A673 (cell line): ENCODE data around the gene GAS2. TPM values are rescaled to one million over a fixed set of nuclear protein-coding genes. Genes with fewer than 3 reads are reported as not detected.

Experiments
- BruUV-seq: library from RNA; stranded (reverse); fragments of 400-500 nt; replicated peaks from 2 replicates; lab custom pipeline; 2021; lab: Mats Ljungman, UMichigan
- CTCF ChIA-PET: fragments of 300-600 bp; sonication (Branson Sonifier 250); formaldehyde crosslinking; loops from one replicate; lab custom pipeline; 2022; ENCODE audit warnings: antibody characterized with exemption; lab: Charles Lee
- POLR2A ChIA-PET: fragments of 300-600 bp; sonication (Branson Sonifier 250); formaldehyde crosslinking; loops from one replicate; lab custom pipeline; 2022; ENCODE audit warnings: antibody characterized with exemption; ENCODE audit not compliant: low non-redundant PET; lab: Charles Lee
- DNase-seq: peaks from one replicate; pipeline ENCODE4 v3.0.0-alpha.2; 2015; ENCODE audit warnings: low spot score
- H3K27ac ChIP-seq: fragments of 200-600 bp; sonication (generic); 2 replicates; pipeline ENCODE4 v1.5.1; 2016; ENCODE audit warnings: mixed run types, low read depth, mild to moderate bottlenecking, mixed read lengths, antibody characterized with exemption, low read length; ENCODE audit not compliant: poor library complexity, severe bottlenecking
- H3K27me3 ChIP-seq: fragments of 200-600 bp; sonication (generic); replicated peaks from 2 replicates; pipeline ENCODE4 v1.6.1; 2017; ENCODE audit warnings: mixed run types, low read depth, mild to moderate bottlenecking, mixed read lengths, antibody characterized with exemption, low read length; ENCODE audit not compliant: insufficient read depth, poor library complexity
- H3K36me3 ChIP-seq: fragments of 200-600 bp; sonication (generic); 2 replicates; pipeline ENCODE4 v1.6.1; 2016; ENCODE audit warnings: mixed run types, mild to moderate bottlenecking, mixed read lengths, antibody characterized with exemption, low read length; ENCODE audit not compliant: insufficient read depth, poor library complexity, severe bottlenecking
- H3K4me1 ChIP-seq: fragments of 200-600 bp; sonication (generic); 2 replicates; pipeline ENCODE4 v1.6.1; 2017; ENCODE audit warnings: mixed run types, mild to moderate bottlenecking, mixed read lengths, antibody characterized with exemption, low read length; ENCODE audit not compliant: insufficient read depth, poor library complexity, severe bottlenecking
- H3K4me3 ChIP-seq: fragments of 200-600 bp; sonication (generic); 2 replicates; pipeline ENCODE4 v1.5.1; 2016; ENCODE audit warnings: low read depth, mixed run types, mild to moderate bottlenecking, mixed read lengths, low read length; ENCODE audit not compliant: poor library complexity, severe bottlenecking
- H3K9me3 ChIP-seq: fragments of 200-600 bp; sonication (generic); 2 replicates; pipeline ENCODE4 v1.6.1; 2016; ENCODE audit warnings: mixed run types, low read depth, mild to moderate bottlenecking, mixed read lengths, antibody characterized with exemption, low read length; ENCODE audit not compliant: poor library complexity, severe bottlenecking
- EZH2 ChIP-seq: fragments of 200-600 bp; sonication (generic); IDR thresholded peaks from 2 replicates; pipeline ENCODE4 v1.6.1; 2017; ENCODE audit warnings: borderline replicate concordance, low read depth, mild to moderate bottlenecking, mixed read lengths, antibody characterized with exemption, low read length; ENCODE audit not compliant: poor library complexity, severe bottlenecking
- intact Hi-C: fragments of 100-400 bp; cut with micrococcal nuclease; formaldehyde crosslinking; loops from one replicate; pipeline ENCODE4 v1.10.0; 2022; ENCODE audit not compliant: unreplicated experiment
- total RNA-seq: library from RNA; stranded (reverse); gene quantifications from 2 replicates; pipeline ENCODE4 v1.2.3, GENCODE V29; 2021
- TF ChIP-seq, protein P1 (sequence below): fragments of 300-800, 200-600 bp; sonication (generic); conservative IDR thresholded peaks from 2 replicates; pipeline ENCODE4 v1.5.1; 2017; ENCODE audit warnings: low read depth, mild to moderate bottlenecking, antibody characterized with exemption, low read length, moderate library complexity, mixed read lengths

The GAS2 gene
- total RNA-seq, 1 experiment from 2014 or later: 1.8 TPM

GRCh38 chr11:22860241-22860640 lies 193.8 kb downstream of the GAS2 start, which contains the start of gene CCDC179:
CCDC179 (minus strand) TSS chr11:22860474; CDS start chr11:22860421, 53 bp downstream.
- POLR2A ChIA-PET: no interaction called here
- BruUV-seq: no TSS peak
- H3K27me3 ChIP-seq: no peaks in the 10 kb centered on the region
- TF ChIP-seq, protein P1, sequence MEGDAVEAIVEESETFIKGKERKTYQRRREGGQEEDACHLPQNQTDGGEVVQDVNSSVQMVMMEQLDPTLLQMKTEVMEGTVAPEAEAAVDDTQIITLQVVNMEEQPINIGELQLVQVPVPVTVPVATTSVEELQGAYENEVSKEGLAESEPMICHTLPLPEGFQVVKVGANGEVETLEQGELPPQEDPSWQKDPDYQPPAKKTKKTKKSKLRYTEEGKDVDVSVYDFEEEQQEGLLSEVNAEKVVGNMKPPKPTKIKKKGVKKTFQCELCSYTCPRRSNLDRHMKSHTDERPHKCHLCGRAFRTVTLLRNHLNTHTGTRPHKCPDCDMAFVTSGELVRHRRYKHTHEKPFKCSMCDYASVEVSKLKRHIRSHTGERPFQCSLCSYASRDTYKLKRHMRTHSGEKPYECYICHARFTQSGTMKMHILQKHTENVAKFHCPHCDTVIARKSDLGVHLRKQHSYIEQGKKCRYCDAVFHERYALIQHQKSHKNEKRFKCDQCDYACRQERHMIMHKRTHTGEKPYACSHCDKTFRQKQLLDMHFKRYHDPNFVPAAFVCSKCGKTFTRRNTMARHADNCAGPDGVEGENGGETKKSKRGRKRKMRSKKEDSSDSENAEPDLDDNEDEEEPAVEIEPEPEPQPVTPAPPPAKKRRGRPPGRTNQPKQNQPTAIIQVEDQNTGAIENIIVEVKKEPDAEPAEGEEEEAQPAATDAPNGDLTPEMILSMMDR: no peak
- no peak for TF ChIP-seq EZH2
- CTCF ChIA-PET: no interaction called here
- H3K9me3 ChIP-seq: no peaks in the 10 kb centered on the region
- H3K36me3 ChIP-seq: no peaks in the 10 kb centered on the region
- H3K4me3 ChIP-seq: no peak within 1 kb of the TSS
- H3K27ac ChIP-seq: no peak within 1 kb of the TSS
- intact Hi-C loops: no loop called here
- no peak for DNase-seq
- H3K4me1 ChIP-seq: no peaks in the 10 kb centered on the region

Other genes starting within 250 kb of the GAS2 start
- gene FANCF, start 40.8 kb upstream of the GAS2 start, total RNA-seq: 14.8 and 15.0 TPM in 2 replicates
- 39.2 and 46.2 TPM in 2 replicates for gene SVIP, start 163.2 kb downstream of the GAS2 start, total RNA-seq
- gene CCDC179, start 193.9 kb downstream of the GAS2 start, total RNA-seq: not detected in 2 replicates